Stimulated activated naive B cell treated with anti-CD40 and anti-IgM and Interleukin-4, amounts not matched to agents 10 μg/mL and 1 μg/mL and 100 μg/mL, for 72 hours (primary cell): ENCODE measurements around the gene PLCB3.
A peak's percentile ranks its signal among the peaks of the same experiment; 100 is the strongest.

ENCODE experiments used
- ATAC-seq, 2 donors: fragments of 150-1000 bp; cut with Tn5 transposase; replicated peaks; 2 replicates each; pipeline ENCODE4 v1.10.0; 2021; ENCODE audit warnings: moderate library complexity in 1 of 2
- DNase-seq: peaks from one replicate; pipeline ENCODE4 v3.0.0; 2021
- H3K27ac Mint-ChIP-seq: one replicate; pipeline ENCODE4 v1.8.0; 2022; ENCODE audit warnings: mild to moderate bottlenecking, mixed read lengths
- H3K27me3 Mint-ChIP-seq, 2 donors: one replicate each; pipeline ENCODE4 v1.8.0; 2022; ENCODE audit warnings: mixed read lengths in 2 of 2
- H3K36me3 Mint-ChIP-seq, 2 donors: one replicate each; pipeline ENCODE4 v1.8.0; 2022; ENCODE audit warnings: mixed read lengths in 2 of 2, mild to moderate bottlenecking in 1 of 2
- H3K4me1 Mint-ChIP-seq, 2 donors: one replicate each; pipeline ENCODE4 v1.8.0; 2022; ENCODE audit warnings: mixed read lengths in 2 of 2, mild to moderate bottlenecking in 1 of 2
- H3K4me3 Mint-ChIP-seq, 2 donors: one replicate each; pipeline ENCODE4 v1.8.0; 2022; ENCODE audit warnings: mild to moderate bottlenecking in 2 of 2, mixed read lengths in 2 of 2, moderate library complexity in 1 of 2
- H3K9me3 Mint-ChIP-seq, 2 donors: one replicate each; pipeline ENCODE4 v1.8.0; 2022; ENCODE audit warnings: mixed read lengths in 2 of 2, mild to moderate bottlenecking in 1 of 2

PLCB3 gene

DNA sequence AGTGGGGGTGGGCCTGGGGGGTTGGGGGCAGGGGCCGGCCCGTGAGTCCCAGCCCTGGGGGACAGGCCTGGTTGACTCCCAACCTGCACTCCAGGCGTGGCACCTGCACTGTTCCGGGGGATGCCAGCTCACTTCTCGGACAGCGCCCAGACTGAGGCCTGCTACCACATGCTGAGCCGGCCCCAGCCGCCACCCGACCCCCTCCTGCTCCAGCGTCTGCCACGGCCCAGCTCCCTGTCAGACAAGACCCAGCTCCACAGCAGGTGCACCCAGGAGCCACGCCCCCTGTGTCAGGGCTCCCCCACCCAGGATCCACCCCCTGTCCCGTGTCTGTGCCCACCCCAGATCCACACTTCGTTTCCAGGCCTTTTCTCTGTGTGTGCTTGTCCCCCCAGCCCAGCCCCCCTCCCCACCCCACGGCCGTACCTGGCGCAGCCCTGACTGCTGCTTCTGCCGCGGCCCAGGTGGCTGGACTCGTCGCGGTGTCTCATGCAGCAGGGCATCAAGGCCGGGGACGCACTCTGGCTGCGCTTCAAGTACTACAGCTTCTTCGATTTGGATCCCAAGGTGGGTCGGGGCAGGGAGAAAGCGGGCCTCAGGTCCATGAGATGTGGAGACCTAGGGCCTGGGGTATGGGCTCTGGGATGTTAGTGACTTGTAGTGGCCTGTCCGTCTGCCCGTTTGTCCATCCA, 40.0 kb upstream of the PLCB3 start:
- no peaks in the 10 kb centered on the region for H3K9me3 Mint-ChIP-seq
- peak overlapping the region; percentile 39 for H3K27ac Mint-ChIP-seq
- H3K4me3 Mint-ChIP-seq: peak overlapping the region in 1 of 2 donors; percentile 11
- H3K27me3 Mint-ChIP-seq: no peaks in the 10 kb centered on the region
- peaks cover 42 to 87% of the 10 kb centered on the region in 2 donors for H3K4me1 Mint-ChIP-seq
- DNase-seq (no peak), ATAC-seq (no peak)
- peaks cover 69 to 83% of the 10 kb centered on the region in 2 donors for H3K36me3 Mint-ChIP-seq

DNA sequence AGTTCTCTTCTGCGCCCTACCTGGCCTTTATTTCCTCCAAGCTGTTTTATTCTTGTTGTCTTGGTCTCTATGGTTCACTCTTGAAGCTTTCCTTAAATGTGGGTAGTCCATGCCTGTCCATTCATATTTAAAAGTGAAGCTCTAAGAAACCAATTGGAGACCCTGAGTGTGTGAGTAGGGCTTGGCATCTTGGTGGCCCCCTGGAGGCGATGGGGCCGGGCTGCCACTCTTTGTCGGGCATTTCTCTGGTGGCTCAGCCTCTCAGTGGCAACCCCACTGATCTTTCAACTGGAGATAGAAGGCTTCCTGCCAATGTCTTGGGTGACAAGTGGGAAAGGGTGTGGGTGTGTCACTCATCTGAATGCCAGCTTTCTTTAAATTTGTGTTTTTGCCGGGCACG, 34.5 kb upstream of the PLCB3 start:
- DNase-seq: no peak
- no peak overlapping the region for H3K4me3 Mint-ChIP-seq
- H3K36me3 Mint-ChIP-seq: peaks cover 55 to 64% of the 10 kb centered on the region in 2 donors
- peaks cover 23 to 44% of the 10 kb centered on the region in 2 donors for H3K4me1 Mint-ChIP-seq
- H3K27me3 Mint-ChIP-seq: no peaks in the 10 kb centered on the region
- H3K9me3 Mint-ChIP-seq: no peaks in the 10 kb centered on the region
- peak overlapping the region; percentile 14 for H3K27ac Mint-ChIP-seq
- no peak for ATAC-seq

DNA sequence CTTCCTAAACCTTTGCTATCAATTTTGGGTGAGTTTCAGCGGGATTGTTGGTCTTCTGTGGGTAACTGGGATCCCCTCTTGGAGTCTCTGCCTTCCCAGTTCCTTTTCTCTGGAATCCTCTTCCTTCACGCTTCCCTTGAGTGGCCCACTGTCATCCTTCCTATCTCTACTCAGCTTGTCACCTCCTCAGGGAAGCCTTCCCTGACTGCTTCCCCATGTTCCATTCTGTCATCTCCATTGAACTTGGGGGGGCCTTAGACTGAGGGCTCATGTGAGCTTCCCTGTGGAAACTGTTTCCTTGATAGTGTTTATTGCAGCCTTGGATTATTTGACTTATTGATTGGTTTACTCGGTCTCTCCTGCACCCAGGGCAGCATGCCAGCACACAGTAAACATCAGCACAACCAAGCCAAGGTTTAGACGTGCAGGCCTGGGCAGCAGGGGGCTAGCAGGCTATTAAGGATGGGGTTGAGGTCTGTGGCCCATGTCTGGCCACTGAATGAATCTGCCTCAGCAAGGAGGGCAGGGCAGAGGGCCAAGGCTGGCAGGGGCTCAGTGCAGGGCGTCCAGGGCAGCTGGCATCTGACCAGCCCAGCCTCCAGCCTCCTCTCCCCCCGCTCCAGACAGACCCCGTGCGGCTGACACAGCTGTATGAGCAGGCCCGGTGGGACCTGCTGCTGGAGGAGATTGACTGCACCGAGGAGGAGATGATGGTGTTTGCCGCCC, 32.5 kb upstream of the PLCB3 start:
- H3K27me3 Mint-ChIP-seq: no peaks in the 10 kb centered on the region
- ATAC-seq (no peak), DNase-seq (no peak)
- no peak overlapping the region for H3K4me3 Mint-ChIP-seq
- peaks cover 15 to 30% of the 10 kb centered on the region in 2 donors for H3K4me1 Mint-ChIP-seq
- peak overlapping the region; percentile 92 for H3K27ac Mint-ChIP-seq
- peaks cover 49 to 58% of the 10 kb centered on the region in 2 donors for H3K36me3 Mint-ChIP-seq
- no peaks in the 10 kb centered on the region for H3K9me3 Mint-ChIP-seq

DNA sequence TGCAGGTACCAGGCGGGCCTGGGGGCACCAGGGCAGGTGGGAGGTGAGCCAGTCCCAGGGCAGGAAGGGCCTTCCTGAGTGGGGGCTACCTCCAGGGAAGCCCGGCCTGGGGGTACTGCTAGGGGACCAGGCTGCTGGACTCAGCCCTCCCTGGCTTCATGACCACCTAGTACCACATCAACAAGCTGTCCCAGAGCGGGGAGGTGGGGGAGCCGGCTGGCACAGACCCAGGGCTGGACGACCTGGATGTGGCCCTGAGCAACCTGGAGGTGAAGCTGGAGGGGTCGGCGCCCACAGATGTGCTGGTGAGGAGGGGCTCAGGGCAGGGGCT, 32.0 kb upstream of the PLCB3 start:
- Mint-ChIP-seq H3K27ac (peak overlapping the region; percentile 92), H3K9me3 (no peaks in the 10 kb centered on the region), H3K4me1 (peaks cover 19 to 30% of the 10 kb centered on the region in 2 donors), H3K36me3 (peaks cover 47 to 58% of the 10 kb centered on the region in 2 donors), H3K4me3 (no peak overlapping the region), H3K27me3 (no peaks in the 10 kb centered on the region)
- ATAC-seq: no peak
- no peak for DNase-seq

DNA sequence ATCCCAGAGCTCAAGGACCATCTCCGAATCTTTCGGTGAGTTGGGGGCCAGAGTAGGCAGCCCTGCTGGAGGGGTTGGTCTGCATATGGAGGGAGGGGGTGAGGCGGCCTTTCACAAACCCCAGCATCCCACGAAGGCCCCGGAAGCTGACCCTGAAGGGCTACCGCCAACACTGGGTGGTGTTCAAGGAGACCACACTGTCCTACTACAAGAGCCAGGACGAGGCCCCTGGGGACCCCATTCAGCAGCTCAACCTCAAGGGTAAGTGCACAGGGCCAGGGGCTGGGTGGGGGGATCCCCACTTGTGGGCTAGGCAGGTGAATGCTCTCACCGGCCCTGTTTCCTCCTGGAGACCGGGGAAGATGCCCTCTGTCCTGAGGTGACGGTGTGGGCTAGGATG, 31.6 kb upstream of the PLCB3 start:
- no peak for ATAC-seq
- Mint-ChIP-seq H3K4me1 (peaks cover 18 to 30% of the 10 kb centered on the region in 2 donors), H3K27ac (no peak overlapping the region), H3K36me3 (peaks cover 46 to 55% of the 10 kb centered on the region in 2 donors), H3K9me3 (no peaks in the 10 kb centered on the region), H3K27me3 (no peaks in the 10 kb centered on the region), H3K4me3 (no peak overlapping the region)
- DNase-seq: no peak

DNA sequence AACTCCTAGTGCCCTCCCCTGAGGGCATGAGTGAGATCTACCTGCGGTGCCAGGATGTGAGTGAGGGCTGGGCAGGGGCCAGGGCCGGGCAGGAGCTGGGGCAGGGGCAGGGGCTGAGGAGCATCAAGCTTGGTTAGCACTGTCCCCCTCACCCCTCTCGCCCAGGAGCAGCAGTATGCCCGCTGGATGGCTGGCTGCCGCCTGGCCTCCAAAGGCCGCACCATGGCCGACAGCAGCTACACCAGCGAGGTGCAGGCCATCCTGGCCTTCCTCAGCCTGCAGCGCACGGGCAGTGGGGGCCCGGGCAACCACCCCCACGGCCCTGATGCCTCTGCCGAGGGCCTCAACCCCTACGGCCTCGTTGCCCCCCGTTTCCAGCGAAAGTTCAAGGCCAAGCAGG, 31.1 kb upstream of the PLCB3 start:
- peaks cover 18 to 30% of the 10 kb centered on the region in 2 donors for H3K4me1 Mint-ChIP-seq
- no peaks in the 10 kb centered on the region for H3K9me3 Mint-ChIP-seq
- DNase-seq (no peak), ATAC-seq (no peak)
- H3K4me3 Mint-ChIP-seq: no peak overlapping the region
- H3K27ac Mint-ChIP-seq: no peak overlapping the region
- no peaks in the 10 kb centered on the region for H3K27me3 Mint-ChIP-seq
- H3K36me3 Mint-ChIP-seq: peaks cover 45 to 54% of the 10 kb centered on the region in 2 donors

DNA sequence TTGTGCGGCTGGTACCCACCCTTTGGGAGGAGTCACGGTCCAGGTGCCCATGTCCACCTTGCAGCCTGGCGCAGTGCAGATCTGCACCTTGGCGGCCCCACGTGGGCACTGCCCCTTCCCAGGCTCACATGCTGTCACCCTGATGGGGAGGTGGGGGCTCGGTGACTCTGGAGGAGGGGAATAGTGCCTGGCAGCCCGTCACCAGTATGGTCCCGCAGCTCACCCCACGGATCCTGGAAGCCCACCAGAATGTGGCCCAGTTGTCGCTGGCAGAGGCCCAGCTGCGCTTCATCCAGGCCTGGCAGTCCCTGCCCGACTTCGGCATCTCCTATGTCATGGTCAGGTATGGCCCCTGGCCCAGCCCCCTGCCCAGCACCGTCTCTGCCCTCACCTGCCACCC, 30.5 kb upstream of the PLCB3 start:
- DNase-seq: no peak

DNA sequence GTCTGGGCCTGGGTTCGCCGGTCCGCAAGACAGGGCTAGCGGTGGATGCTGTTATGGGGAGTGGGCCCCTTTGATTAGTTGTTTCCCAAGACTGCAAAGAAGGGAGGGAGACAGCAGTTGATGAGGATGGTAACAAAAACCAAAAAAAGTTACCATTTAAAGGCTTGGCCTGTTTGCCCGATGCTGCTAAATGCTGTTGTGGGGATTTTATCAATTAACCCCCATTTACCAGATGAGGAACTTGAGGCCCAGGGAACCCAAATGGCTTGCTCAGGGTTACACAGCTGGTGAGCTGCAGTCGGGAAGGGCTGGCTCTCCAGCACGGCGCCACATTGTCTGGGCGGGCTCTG, 28.7 kb upstream of the PLCB3 start:
- H3K9me3 Mint-ChIP-seq: no peaks in the 10 kb centered on the region
- H3K27ac Mint-ChIP-seq: peak overlapping the region; percentile 59
- H3K4me3 Mint-ChIP-seq: no peak overlapping the region
- peaks cover 27 to 39% of the 10 kb centered on the region in 2 donors for H3K4me1 Mint-ChIP-seq
- no peak for DNase-seq
- peaks cover 43 to 46% of the 10 kb centered on the region in 2 donors for H3K36me3 Mint-ChIP-seq
- H3K27me3 Mint-ChIP-seq: no peaks in the 10 kb centered on the region
- no peak for ATAC-seq

More for the DNA sequence above, 30.5 kb upstream of the PLCB3 start:
- Mint-ChIP-seq H3K27ac (no peak overlapping the region), H3K27me3 (no peaks in the 10 kb centered on the region), H3K36me3 (peaks cover 44 to 52% of the 10 kb centered on the region in 2 donors), H3K9me3 (no peaks in the 10 kb centered on the region), H3K4me1 (peaks cover 19 to 30% of the 10 kb centered on the region in 2 donors), H3K4me3 (no peak overlapping the region)
- ATAC-seq: no peak

DNA sequence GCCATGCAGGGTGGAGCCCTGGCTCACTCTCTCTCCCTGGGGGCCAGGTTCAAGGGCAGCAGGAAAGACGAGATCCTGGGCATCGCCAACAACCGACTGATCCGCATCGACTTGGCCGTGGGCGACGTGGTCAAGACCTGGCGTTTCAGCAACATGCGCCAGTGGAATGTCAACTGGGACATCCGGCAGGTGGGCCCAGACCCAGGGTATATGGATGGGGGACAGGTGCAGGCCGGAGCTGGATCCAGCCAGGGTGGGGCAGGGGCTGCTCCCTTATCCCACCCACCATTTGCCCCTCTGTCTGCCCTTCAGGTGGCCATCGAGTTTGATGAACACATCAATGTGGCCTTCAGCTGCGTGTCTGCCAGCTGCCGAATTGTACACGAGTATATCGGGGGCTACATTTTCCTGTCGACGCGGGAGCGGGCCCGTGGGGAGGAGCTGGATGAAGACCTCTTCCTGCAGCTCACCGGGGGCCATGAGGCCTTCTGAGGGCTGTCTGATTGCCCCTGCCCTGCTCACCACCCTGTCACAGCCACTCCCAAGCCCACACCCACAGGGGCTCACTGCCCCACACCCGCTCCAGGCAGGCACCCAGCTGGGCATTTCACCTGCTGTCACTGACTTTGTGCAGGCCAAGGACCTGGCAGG, 28.2 kb upstream of the PLCB3 start:
- Mint-ChIP-seq H3K27me3 (no peaks in the 10 kb centered on the region), H3K9me3 (no peaks in the 10 kb centered on the region), H3K36me3 (peaks cover 42 to 45% of the 10 kb centered on the region in 2 donors), H3K4me1 (peaks cover 27 to 43% of the 10 kb centered on the region in 2 donors), H3K27ac (peak overlapping the region; percentile 59), H3K4me3 (peak overlapping the region in 1 of 2 donors; percentile 43)
- ATAC-seq: no peak
- DNase-seq: no peak

DNA sequence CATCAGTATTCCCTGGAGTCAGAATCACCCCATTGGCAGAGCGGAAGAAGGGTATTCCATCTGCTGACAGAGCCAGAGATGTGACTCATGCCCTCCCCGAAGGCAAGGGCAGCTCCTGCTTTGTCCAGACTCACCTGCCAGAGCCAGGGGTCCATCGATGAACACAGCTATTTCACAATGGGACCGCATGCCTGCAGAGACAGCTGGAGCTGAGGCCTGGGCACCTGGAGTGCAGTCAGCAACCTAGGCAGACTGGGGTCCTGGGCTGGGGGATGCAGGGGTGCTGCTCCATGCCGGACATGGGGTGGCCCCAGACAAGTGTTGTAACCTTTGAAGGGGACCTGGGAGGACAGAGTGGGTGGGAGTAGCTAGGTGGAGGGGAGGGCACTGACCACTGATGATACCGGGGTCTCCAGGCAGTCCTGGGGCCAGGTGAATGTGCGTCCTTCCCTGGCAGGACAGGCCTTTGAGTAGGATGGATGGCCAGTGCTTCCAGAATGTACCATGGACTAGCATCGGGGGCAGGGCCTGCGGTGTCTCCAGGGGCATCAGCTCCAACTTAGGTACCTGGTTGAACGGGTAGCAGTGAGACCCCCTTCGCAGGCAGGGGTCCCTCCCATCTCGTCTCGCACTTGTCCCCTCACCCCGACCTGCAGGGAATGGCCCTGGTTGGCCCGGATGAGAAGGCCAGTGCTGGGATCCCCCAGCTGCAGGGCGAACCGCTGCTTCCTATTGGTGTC, 27.0 kb upstream of the PLCB3 start:
- H3K27ac Mint-ChIP-seq: peak overlapping the region; percentile 95
- no peak for ATAC-seq
- H3K9me3 Mint-ChIP-seq: no peaks in the 10 kb centered on the region
- H3K4me3 Mint-ChIP-seq: peak overlapping the region; percentile 92 to 95
- no peak for DNase-seq
- no peaks in the 10 kb centered on the region for H3K27me3 Mint-ChIP-seq
- H3K4me1 Mint-ChIP-seq: peaks cover 27 to 55% of the 10 kb centered on the region in 2 donors
- peaks cover 36 to 39% of the 10 kb centered on the region in 2 donors for H3K36me3 Mint-ChIP-seq

DNA sequence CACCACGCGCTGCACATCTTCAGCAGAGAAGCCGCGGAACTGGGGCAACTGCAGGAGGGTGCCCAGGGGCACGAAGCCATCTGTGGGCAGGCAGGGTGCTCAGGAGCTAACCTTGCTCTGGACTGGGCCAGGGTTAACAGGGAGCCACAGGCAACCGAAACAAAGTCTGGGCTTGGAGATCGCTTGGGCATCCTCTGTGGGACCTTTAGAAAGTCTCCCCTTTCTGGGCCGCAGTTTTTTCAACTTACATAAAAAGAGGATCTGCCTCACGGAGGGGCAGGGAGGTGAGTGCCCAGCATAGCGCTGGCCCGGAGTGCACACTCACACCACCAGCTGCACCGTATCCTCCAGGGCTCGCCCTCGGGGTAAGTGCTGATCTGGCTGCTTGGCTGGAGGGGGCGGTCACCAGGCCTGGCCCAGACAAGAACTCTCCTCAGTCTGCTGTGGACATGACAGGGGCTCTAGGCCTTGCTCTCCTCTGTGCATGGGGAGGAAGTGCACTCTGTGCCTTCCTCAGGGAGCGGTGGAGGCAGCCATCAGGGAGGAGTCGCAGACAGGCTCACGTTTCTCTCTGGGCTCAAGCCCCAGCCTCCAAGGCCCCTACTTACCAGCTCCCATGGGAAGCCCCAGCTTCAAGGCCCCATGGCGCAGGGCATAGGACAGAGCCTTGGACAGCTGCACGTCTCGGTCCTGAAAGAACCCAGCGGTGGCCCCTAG, 26.3 kb upstream of the PLCB3 start:
- DNase-seq (no peak), ATAC-seq (peak in 1 of 2 donors; percentile 1)

DNA sequence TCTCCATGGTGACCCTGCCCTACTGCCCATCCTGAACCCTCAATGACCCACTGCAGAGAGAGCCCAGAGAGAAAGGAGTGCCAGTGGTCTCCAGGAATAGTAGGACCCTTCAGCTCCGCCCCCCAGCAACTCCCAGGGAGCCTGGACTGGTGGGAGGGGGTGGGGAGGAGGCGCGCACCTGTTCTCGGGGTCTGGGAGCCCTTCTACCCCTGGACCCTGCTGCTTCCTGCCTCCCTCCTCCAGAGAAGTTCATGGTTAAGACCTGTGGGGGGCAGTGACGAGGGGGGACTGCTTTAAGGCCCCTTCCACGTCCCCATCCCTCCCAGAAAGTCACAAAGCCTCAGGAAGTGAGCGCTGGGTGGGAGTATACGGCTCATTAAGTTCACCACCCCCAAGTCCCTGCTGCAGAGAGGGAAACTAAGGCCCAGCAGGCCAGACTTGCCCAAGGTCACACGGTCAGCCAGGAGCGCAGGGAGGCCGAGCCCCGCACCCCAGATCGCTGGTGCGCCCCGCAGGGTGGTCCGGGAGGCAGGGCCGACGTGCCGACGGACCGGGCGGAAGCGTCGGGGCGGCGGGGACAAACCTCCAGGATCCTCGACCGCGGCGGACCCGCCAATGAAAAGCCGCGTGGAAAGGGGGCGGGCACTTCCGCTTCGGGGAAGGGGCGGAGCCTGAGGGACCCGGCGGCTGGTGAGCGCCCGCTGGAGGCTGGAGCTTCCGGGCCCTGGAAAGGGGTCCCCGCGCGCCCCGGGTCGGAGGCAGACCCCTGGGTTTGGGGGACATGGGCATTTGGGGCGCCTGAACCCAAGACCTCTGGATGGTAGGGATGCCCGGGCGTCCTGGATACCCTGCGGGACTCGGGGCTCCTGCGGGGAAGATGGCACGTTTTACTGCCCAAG, 25.5 kb upstream of the PLCB3 start, which contains the start of the genes NUDT22 and TRPT1:
NUDT22 (plus strand) TSS at position 667 of the 899 bp plus-strand sequence. CDS start 379 bp downstream, outside the sequence.
TRPT1 (minus strand) TSS at position 579 of the 899 bp plus-strand sequence; CDS start at position 253, 326 bp downstream.
- peaks cover 36 to 37% of the 10 kb centered on the region in 2 donors for H3K36me3 Mint-ChIP-seq
- peak; percentile 62 to 66 for ATAC-seq
- no peaks in the 10 kb centered on the region for H3K27me3 Mint-ChIP-seq
- peak; percentile 87 for DNase-seq
- peaks cover 31 to 67% of the 10 kb centered on the region in 2 donors for H3K4me1 Mint-ChIP-seq
- H3K4me3 Mint-ChIP-seq: peak within 1 kb of the TSS; percentile 92 to 95
- H3K27ac Mint-ChIP-seq: peak within 1 kb of the TSS; percentile 95
- no peaks in the 10 kb centered on the region for H3K9me3 Mint-ChIP-seq

More for the DNA sequence above, 26.3 kb upstream of the PLCB3 start:
- peaks cover 38% of the 10 kb centered on the region in 2 donors for H3K36me3 Mint-ChIP-seq
- H3K4me3 Mint-ChIP-seq: peak overlapping the region; percentile 92 to 95
- H3K27me3 Mint-ChIP-seq: no peaks in the 10 kb centered on the region
- no peaks in the 10 kb centered on the region for H3K9me3 Mint-ChIP-seq
- H3K4me1 Mint-ChIP-seq: peaks cover 31 to 62% of the 10 kb centered on the region in 2 donors
- H3K27ac Mint-ChIP-seq: peak overlapping the region; percentile 95
